Activated CD4-positive, CD25-positive, alpha-beta regulatory T cell treated with anti-CD3 and anti-CD28 coated beads, Interleukin-2, amount 50 U/mL, for 72 hours (primary cell): ENCODE results near the gene CACNA2D2.

Experiments used
- DNase-seq: peaks from one replicate; pipeline ENCODE4 v3.0.0; 2021

CACNA2D2 gene

GRCh38 chr3:50322386-50323091 lies 180.9 kb downstream of the CACNA2D2 start, which contains the start of gene HYAL2:
Gene HYAL2, minus strand, starts transcription at chr3:50322745. Its CDS starts 2,256 bp downstream, at chr3:50320489.
- no peak for DNase-seq

GRCh38 chr3:50322115-50322385 lies 181.4 kb downstream of the CACNA2D2 start:
- DNase-seq, result no peak

GRCh38 chr3:50321336-50322114 lies 181.9 kb downstream of the CACNA2D2 start:
- DNase-seq, result peak; percentile 85

GRCh38 chr3:50320853-50321335 lies 182.5 kb downstream of the CACNA2D2 start:
- no peak for DNase-seq

- DNase-seq, result no peak
Measured at GRCh38 chr3:50319894-50320625, 183.4 kb downstream of the CACNA2D2 start.

GRCh38 chr3:50319181-50319893 lies 184.1 kb downstream of the CACNA2D2 start:
- DNase-seq, result no peak

- no peak for DNase-seq
Measured at GRCh38 chr3:50318615-50319014, 184.8 kb downstream of the CACNA2D2 start.

- DNase-seq, result no peak
Measured at GRCh38 chr3:50318163-50318562, 185.3 kb downstream of the CACNA2D2 start.

GRCh38 chr3:50317300-50317699 lies 186.1 kb downstream of the CACNA2D2 start:
- DNase-seq, result no peak

GRCh38 chr3:50316657-50317242 lies 186.7 kb downstream of the CACNA2D2 start:
- no peak for DNase-seq

- no peak for DNase-seq
Measured at GRCh38 chr3:50314816-50315215, 188.6 kb downstream of the CACNA2D2 start.

- no peak for DNase-seq
Measured at GRCh38 chr3:50314342-50314741, 189.1 kb downstream of the CACNA2D2 start.
